Stimulated activated CD4-positive, alpha-beta T cell treated with anti-CD3 and anti-CD28 coated beads, Interleukin-15, amount 100 ng/mL, for 1 hour (primary cell): ENCODE data around the gene RNU2-63P.
"Not testable (repeated sequence)": the region's sequence is repeated elsewhere in the genome, so short reads cannot be mapped to it uniquely, and the experiment has no call there.

ENCODE experiments used
- DNase-seq, 2 donors: peaks; one replicate each; pipeline ENCODE4 v3.0.0-alpha.2; 2020; ENCODE audit warnings: low read depth in 1 of 2, low spot score in 1 of 2

The RNU2-63P gene

DNA sequence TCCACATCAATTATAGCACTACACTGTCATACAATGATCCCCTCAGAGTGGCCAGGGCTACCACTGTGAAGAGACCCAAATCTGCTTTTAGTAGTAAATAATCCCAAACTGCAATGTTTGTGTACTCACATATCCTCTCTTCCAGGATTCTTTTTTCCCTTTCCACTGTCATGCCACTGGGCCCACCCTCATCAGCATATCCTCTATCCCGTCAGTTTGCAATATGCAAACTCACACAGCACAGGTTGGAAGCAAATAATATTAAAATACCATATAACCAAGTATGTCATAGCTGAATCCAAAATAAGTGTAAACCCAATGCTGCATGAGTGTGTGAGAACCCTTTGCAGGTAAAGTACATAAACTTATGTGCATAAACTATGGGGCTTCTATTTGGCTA lies 28.9 kb downstream of the RNU2-63P start:
- DNase-seq: not testable (repeated sequence)

DNA sequence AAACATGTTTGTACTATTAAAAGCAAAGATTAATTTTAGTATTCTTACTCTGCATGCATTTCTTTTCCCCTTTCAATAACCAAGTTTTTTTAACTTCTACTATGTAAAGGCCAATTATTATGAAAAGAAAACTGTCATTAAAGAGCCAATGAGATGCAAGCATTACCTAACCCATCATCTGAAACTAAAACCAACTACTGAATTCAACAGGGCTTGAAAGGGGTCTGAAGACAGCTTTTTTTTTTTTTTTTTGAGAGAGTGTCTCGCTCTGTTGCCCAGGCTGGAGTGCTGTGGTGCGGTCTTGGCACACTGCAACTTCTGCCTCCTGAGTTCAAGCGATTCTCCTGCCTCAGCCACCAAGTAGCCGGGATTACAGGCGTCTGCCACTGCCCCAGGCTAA lies 30.4 kb downstream of the RNU2-63P start:
- DNase-seq: not testable (repeated sequence)

DNA sequence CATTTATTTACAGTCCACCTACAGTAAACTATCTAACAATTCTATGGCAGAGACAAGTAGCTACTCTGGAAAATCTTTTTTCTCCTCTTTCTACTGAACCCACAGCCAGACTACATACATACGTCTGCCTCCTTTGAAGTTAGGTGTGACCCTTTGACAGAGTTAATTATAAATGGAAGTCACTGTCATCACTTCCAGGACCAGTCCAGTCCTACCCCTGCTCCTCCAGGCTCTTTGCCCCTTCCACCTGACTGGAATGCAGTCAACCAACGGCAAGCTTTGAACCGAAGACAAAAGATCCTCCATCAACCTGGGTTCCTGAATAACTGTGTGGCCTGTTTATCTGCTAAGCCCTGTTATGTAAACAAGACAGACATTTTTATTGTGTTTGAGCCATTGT lies 35.2 kb downstream of the RNU2-63P start:
- DNase-seq: not testable (repeated sequence)

DNA sequence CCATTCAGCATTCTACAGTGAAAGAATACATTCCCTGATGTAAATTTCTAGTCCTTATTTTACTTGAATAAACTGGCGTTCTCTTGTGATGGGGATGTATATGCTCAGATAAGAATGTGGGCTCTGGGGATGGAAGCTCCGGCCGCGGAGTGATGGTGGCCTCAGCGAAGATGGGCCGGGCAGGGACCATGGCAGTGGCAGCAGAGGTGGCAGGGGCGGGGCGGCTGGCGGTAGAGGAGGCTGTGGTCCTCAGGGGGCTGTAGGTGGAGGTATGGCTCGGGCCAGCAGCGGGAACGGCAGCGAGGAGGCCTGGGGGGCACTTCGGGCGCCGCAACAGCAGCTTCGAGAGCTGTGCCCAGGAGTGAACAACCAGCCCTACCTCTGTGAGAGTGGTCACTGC lies 44.0 kb downstream of the RNU2-63P start:
- DNase-seq: not testable (repeated sequence)
